PC-3 (cell line): ENCODE measurements around the gene XRCC6. TPM values are rescaled to one million over a fixed set of nuclear protein-coding genes. Genes with fewer than 3 reads are reported as not detected.

Source experiments
- ATAC-seq: fragments of 200-7000 bp; cut with Tn5 transposase; 2 replicates; pipeline ENCODE4 v1.9.1; 2020; ENCODE audit warnings: mild to moderate bottlenecking, moderate library complexity
- BruUV-seq: library from RNA; stranded (reverse); fragments of 400-500 nt; replicated peaks from 2 replicates; lab custom pipeline; 2021; lab: Mats Ljungman, UMichigan
- CTCF ChIA-PET: fragments of 300-600 bp; sonication (Branson Sonifier 250); formaldehyde crosslinking; loops from one replicate; lab custom pipeline; 2022; ENCODE audit warnings: antibody characterized with exemption; lab: Charles Lee
- POLR2A ChIA-PET: fragments of 300-600 bp; sonication (Branson Sonifier 250); formaldehyde crosslinking; loops from one replicate; lab custom pipeline; 2022; ENCODE audit warnings: antibody characterized with exemption; ENCODE audit not compliant: unreplicated experiment; lab: Charles Lee
- DNase-seq: peaks from one replicate; pipeline ENCODE4 v3.0.0-alpha.2; 2015
- H2AFZ ChIP-seq: fragments of 300-600 bp; sonication (generic); 2 replicates; pipeline ENCODE4 v1.6.0; 2016; ENCODE audit warnings: antibody characterized with exemption, low read length
- H3F3A ChIP-seq: fragments of 300-600 bp; sonication (generic); one replicate; pipeline ENCODE4 v1.6.0; 2017; ENCODE audit warnings: antibody characterized with exemption, low read length, control low read depth, mild to moderate bottlenecking; ENCODE audit not compliant: unreplicated experiment
- H3K27ac ChIP-seq: fragments of 300-600 bp; sonication (generic); 2 replicates; pipeline ENCODE4 v1.5.1; 2016; ENCODE audit warnings: mild to moderate bottlenecking, low read length
- H3K27me3 ChIP-seq: fragments of 300-600 bp; sonication (generic); 2 replicates; pipeline ENCODE4 v1.6.1; 2016; ENCODE audit warnings: low read length, mixed read lengths
- H3K36me3 ChIP-seq: fragments of 300-600 bp; sonication (generic); 2 replicates; pipeline ENCODE4 v1.6.1; 2016; ENCODE audit warnings: low read depth, mixed run types, low read length, mixed read lengths
- H3K4me1 ChIP-seq: fragments of 300-600 bp; sonication (generic); 2 replicates; pipeline ENCODE4 v1.5.1; 2016; ENCODE audit warnings: low read length; ENCODE audit not compliant: insufficient read depth
- H3K4me2 ChIP-seq: fragments of 300-600 bp; sonication (generic); 2 replicates; pipeline ENCODE4 v1.6.0; 2016; ENCODE audit warnings: low read length
- H3K4me3 ChIP-seq: fragments of 300-600 bp; sonication (generic); 2 replicates; pipeline ENCODE4 v1.5.1; 2016; ENCODE audit warnings: mild to moderate bottlenecking, low read length, mixed read lengths
- H3K79me2 ChIP-seq: fragments of 300-600 bp; sonication (generic); 2 replicates; pipeline ENCODE4 v1.6.1; 2017; ENCODE audit warnings: low read length, mixed read lengths
- H3K9ac ChIP-seq: fragments of 300-600 bp; sonication (generic); 2 replicates; pipeline ENCODE4 v1.6.0; 2016; ENCODE audit warnings: mild to moderate bottlenecking, low read length
- H3K9me2 ChIP-seq: fragments of 300-600 bp; sonication (generic); replicated peaks from 2 replicates; pipeline ENCODE4 v1.6.1; 2016; ENCODE audit warnings: mixed run types, low read length, mixed read lengths
- H3K9me3 ChIP-seq: fragments of 300-600 bp; sonication (generic); 2 replicates; pipeline ENCODE4 v1.6.1; 2016; ENCODE audit warnings: low read length, mixed read lengths
- H4K20me1 ChIP-seq: fragments of 300-600 bp; sonication (generic); 2 replicates; pipeline ENCODE4 v1.6.1; 2016; ENCODE audit warnings: low read length, mixed read lengths
- CTCF ChIP-seq: fragments of 300-600 bp; sonication (generic); conservative IDR thresholded peaks from 2 replicates; pipeline ENCODE4 v1.5.1; 2017; ENCODE audit warnings: antibody characterized with exemption, low read depth, mild to moderate bottlenecking, low read length
- EZH2 ChIP-seq: fragments of 300-600 bp; sonication (generic); IDR thresholded peaks from one replicate; pipeline ENCODE4 v1.6.1; 2017; ENCODE audit warnings: antibody characterized with exemption, mild to moderate bottlenecking, low read length; ENCODE audit not compliant: unreplicated experiment
- EZH2phosphoT487 ChIP-seq: fragments of 300-600 bp; sonication (generic); IDR thresholded peaks from 2 replicates; pipeline ENCODE4 v1.6.1; 2018; ENCODE audit warnings: mild to moderate bottlenecking, antibody characterized with exemption, low read length, borderline replicate concordance
- intact Hi-C: fragments of 100-400 bp; cut with micrococcal nuclease; formaldehyde crosslinking; loops from 2 replicates; pipeline ENCODE4 v1.9.0; 2023
- total RNA-seq: library from RNA; depleted of rRNA; stranded (reverse); fragments of >200 nt; gene quantifications from 2 replicates; pipeline ENCODE4 v1.2.3, GENCODE V29; 2014

XRCC6 gene
- total RNA-seq, 1 experiment from 2014 or later = 432 TPM

- Histone ChIP-seq H3K4me1 (0 out of 2 replicates have a peak, but pooled peaks cover 3% of the 10 kb centered on the region), H2AFZ (no peak overlapping the region), H3K9ac (no peak overlapping the region), H3K36me3 (no peaks in the 10 kb centered on the region), H3K9me2 (no peaks in the 10 kb centered on the region), H3K9me3 (no peaks in the 10 kb centered on the region), H3K4me3 (no peak overlapping the region), H3K4me2 (no peak overlapping the region), H3K27ac (no peak overlapping the region), H4K20me1 (no peaks in the 10 kb centered on the region), H3K27me3 (no peaks in the 10 kb centered on the region), H3K79me2 (no peaks in the 10 kb centered on the region), H3F3A (no peaks in the 10 kb centered on the region)
- ChIA-PET CTCF (no interaction called here), POLR2A (no interaction called here)
- DNase-seq (no peak), ATAC-seq (no peak)
- intact Hi-C loops = no loop called here
- no peak for TF ChIP-seq EZH2phosphoT487
- no peak for TF ChIP-seq CTCF
- no peak for TF ChIP-seq EZH2
- no TSS peak for BruUV-seq
These were observed 78.9 kb downstream of the XRCC6 start for GRCh38 chr22:41700108-41700364.

GRCh38 chr22:41702763-41703162 is 81.7 kb downstream of the XRCC6 start:
- H3K4me3 ChIP-seq = no peak overlapping the region
- BruUV-seq = no TSS peak
- ChIA-PET CTCF (no interaction called here), POLR2A (no interaction called here)
- H2AFZ ChIP-seq = no peak overlapping the region
- intact Hi-C loops = no loop called here
- no peak overlapping the region for H3K9ac ChIP-seq
- H3K79me2 ChIP-seq = no peaks in the 10 kb centered on the region
- H4K20me1 ChIP-seq = no peaks in the 10 kb centered on the region
- no peak overlapping the region for H3K4me2 ChIP-seq
- no peak overlapping the region for H3K27ac ChIP-seq
- H3K9me2 ChIP-seq = no peaks in the 10 kb centered on the region
- no peak for DNase-seq
- no peaks in the 10 kb centered on the region for H3F3A ChIP-seq
- H3K36me3 ChIP-seq = no peaks in the 10 kb centered on the region
- no peaks in the 10 kb centered on the region for H3K9me3 ChIP-seq
- TF ChIP-seq EZH2 (no peak), CTCF (no peak), EZH2phosphoT487 (no peak)
- H3K4me1 ChIP-seq = no peaks in the 10 kb centered on the region
- ATAC-seq = no peak
- H3K27me3 ChIP-seq = no peaks in the 10 kb centered on the region

- Histone ChIP-seq H2AFZ (no peak overlapping the region), H3F3A (no peaks in the 10 kb centered on the region), H3K36me3 (no peaks in the 10 kb centered on the region), H3K4me1 (no peaks in the 10 kb centered on the region), H3K79me2 (no peaks in the 10 kb centered on the region), H3K27me3 (no peaks in the 10 kb centered on the region), H3K27ac (no peak overlapping the region), H3K9ac (no peak overlapping the region), H3K4me2 (no peak overlapping the region), H4K20me1 (no peaks in the 10 kb centered on the region), H3K9me3 (no peaks in the 10 kb centered on the region), H3K4me3 (no peak overlapping the region), H3K9me2 (no peaks in the 10 kb centered on the region)
- POLR2A ChIA-PET = no interaction called here
- DNase-seq = no peak
- TF ChIP-seq CTCF (no peak), EZH2 (no peak), EZH2phosphoT487 (no peak)
- intact Hi-C loops = no loop called here
- CTCF ChIA-PET = no interaction called here
- no TSS peak for BruUV-seq
- no peak for ATAC-seq
These were observed 88.2 kb downstream of the XRCC6 start for GRCh38 chr22:41709341-41709740.
